GM12873 (cell line): ENCODE data around the gene PCDHGC4.

Experiments
- TF ChIP-seq, protein P1 (sequence below): IDR thresholded peaks from 2 replicates; pipeline ENCODE4 v1.5.1; 2012; ENCODE audit warnings: low read depth, mild to moderate bottlenecking, moderate library complexity, low read length, control low read depth; ENCODE audit not compliant: insufficient read depth; ENCODE audit errors: missing control alignments

Gene PCDHGC4

DNA sequence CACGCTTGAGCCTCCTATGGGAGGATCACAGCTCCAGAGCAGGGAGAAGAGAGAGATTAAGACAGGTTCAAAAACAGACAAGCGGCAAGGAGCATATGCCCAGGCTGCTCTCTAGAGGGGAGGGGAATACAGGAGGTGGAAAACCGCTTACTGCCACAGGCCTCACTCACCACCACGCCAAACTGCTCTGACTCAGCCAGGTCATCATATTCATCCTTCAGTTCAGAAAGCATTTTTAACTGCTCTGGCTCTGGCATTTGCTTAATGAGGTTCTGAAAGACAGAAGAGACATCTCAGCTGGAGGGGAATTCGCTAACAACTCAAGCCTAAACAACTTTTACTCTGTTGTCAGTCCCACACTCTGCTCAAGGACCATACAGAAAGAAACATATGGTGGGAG is 44.2 kb downstream of the PCDHGC4 start:
- TF ChIP-seq, protein P1, sequence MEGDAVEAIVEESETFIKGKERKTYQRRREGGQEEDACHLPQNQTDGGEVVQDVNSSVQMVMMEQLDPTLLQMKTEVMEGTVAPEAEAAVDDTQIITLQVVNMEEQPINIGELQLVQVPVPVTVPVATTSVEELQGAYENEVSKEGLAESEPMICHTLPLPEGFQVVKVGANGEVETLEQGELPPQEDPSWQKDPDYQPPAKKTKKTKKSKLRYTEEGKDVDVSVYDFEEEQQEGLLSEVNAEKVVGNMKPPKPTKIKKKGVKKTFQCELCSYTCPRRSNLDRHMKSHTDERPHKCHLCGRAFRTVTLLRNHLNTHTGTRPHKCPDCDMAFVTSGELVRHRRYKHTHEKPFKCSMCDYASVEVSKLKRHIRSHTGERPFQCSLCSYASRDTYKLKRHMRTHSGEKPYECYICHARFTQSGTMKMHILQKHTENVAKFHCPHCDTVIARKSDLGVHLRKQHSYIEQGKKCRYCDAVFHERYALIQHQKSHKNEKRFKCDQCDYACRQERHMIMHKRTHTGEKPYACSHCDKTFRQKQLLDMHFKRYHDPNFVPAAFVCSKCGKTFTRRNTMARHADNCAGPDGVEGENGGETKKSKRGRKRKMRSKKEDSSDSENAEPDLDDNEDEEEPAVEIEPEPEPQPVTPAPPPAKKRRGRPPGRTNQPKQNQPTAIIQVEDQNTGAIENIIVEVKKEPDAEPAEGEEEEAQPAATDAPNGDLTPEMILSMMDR: no peak

DNA sequence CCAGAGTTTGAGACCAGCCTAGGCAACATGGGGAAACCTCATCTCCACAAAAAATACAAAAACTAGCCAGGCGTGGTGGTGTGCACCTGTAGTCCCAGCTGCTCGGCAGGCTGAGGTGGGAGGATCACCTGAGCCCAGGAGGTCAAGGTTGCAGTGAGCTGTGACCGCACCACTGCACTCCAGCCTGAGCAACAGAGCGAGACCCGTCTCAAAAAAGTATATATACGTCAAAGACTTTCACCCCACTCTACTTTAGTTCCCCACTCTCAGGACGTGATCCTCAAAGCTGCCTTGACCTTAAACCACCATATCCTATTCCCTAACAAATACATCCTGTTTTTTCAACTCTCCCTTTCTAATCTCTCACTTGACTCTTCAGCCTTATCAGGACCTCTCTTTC is 45.0 kb downstream of the PCDHGC4 start:
- TF ChIP-seq, protein P1: no peak

DNA sequence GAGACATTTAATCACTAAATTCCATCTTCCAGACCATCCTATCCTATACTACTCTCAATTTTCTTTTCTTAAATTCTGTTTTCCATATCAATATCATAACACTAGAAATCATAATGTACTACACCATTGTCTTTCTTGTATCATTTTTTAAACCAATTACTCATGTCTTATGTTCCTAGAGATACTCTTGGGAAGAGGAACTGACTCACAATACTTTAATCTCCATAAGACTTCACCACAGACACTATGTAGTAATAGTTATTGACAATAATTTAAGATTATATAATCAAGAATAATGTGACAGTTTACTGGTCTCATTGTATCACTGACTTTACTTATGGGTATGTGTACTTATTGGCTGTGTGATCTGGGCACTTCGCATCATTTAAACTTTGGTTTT is 47.9 kb downstream of the PCDHGC4 start:
- TF ChIP-seq, protein P1: no peak

DNA sequence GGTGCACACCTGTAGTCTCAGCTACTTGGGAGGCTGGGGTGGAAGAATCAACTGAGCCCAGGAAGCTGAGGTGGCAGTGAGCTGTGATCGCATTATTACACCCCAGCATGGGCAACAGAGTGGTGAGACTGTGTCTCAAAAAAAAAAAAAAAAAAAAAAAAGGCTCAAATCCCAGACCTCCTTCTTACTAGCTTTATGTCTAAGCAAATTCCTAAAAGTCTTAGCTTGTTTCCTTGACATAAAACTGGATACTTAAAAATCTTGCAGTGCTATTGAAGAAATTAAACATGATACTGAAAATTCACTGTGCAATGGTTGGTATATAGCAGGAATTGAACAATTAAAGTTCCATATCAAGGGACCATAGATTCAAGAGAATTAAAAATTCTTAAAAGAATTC is 49.1 kb downstream of the PCDHGC4 start:
- TF ChIP-seq, protein P1: no peak

DNA sequence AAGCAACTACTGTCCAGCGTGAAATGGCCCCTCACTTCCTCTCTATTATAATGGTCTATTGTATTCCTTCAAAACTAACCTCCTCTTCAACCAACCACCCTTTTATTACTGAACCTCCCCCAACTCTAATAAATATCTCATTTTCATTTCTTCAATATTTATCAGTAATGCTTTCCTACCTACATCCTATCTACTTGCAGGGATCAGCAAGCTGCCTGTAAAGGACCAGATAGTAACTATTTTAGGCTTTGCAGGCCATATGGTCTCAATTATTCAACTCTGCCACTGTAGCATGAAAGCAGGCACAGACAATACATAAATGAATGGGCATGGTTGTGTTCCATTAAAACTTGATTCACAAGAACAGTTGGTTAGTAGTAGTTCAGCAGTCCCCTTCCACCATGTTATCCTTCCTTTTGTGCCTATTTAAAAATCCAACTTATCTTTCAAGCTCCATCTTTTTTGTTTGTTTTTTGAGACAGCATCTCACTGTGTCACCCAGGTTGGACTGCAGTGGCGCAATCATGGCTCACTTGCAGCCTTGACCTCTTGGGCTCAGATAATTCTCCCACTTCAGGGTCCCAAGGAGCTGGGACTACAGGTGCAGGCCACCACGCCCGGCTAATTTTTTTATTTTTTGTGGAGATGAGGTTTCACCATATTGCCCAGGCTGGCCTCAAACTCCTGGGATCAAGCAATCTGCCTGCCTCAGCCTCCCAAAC is 49.8 kb downstream of the PCDHGC4 start:
- TF ChIP-seq, protein P1: no peak
